GM12878 (cell line): ENCODE data around the gene ITGA5. TPM values are rescaled to one million over a fixed set of nuclear protein-coding genes. Genes with fewer than 3 reads are reported as not detected.

Source experiments
- ATAC-seq: fragments of 200-7000 bp; cut with Tn5 transposase; 3 replicates; pipeline ENCODE4 v1.9.1; 2020; ENCODE audit warnings: mild to moderate bottlenecking, moderate library complexity
- BruUV-seq: library from RNA; stranded (reverse); fragments of 400-500 nt; replicated peaks from 2 replicates; lab custom pipeline; 2021; lab: Mats Ljungman, UMichigan
- CTCF ChIA-PET: fragments of 300-600 bp; sonication (Branson Sonifier 250); formaldehyde crosslinking; extraction: SDS; loops from one replicate; lab custom pipeline; 2021; ENCODE audit warnings: inconsistent platforms; lab: Yijun Ruan, JAX
- POLR2A ChIA-PET: fragments of 350-600 bp; formaldehyde crosslinking; extraction: SDS; loops from one replicate; lab custom pipeline; 2021; ENCODE audit warnings: inconsistent platforms; lab: Charles Lee
- RAD21 ChIA-PET: fragments of 300-600 bp; sonication (Branson Sonifier 250); formaldehyde crosslinking; loops from one replicate; lab custom pipeline; 2023; ENCODE audit warnings: antibody characterized with exemption; ENCODE audit not compliant: unreplicated experiment; lab: Charles Lee
- SMC1A ChIA-PET: fragments of 300-600 bp; sonication (Branson Sonifier 250); formaldehyde crosslinking; loops from one replicate; lab custom pipeline; 2023; ENCODE audit not compliant: unreplicated experiment, uncharacterized antibody; lab: Charles Lee
- DNase-seq: peaks from one replicate; pipeline ENCODE4 v3.0.0-alpha.2; 2011; ENCODE audit warnings: low read depth, low spot score
- FAIRE-seq: peaks from 3 replicates; lab custom pipeline; 2011; peaks lifted over from hg19 to GRCh38; lab: Jason Lieb, UNC
- H2AFZ ChIP-seq: 2 replicates; pipeline ENCODE4 v1.6.0; 2011; ENCODE audit warnings: low read depth, low read length, control low read depth; ENCODE audit not compliant: control insufficient read depth
- H3K27ac ChIP-seq: 2 replicates; pipeline ENCODE4 v1.5.1; 2011; ENCODE audit warnings: control low read depth; ENCODE audit not compliant: control insufficient read depth, insufficient read depth
- H3K27me3 ChIP-seq, 2 experiments: replicated peaks in 1 of 2; 2 replicates each; pipeline versions ENCODE4 v1.6.0 to v1.6.1; 2011; ENCODE audit warnings: low read length in 1 of 2; ENCODE audit not compliant: control insufficient read depth in 2 of 2, insufficient read depth in 2 of 2
- H3K36me3 ChIP-seq, 2 experiments: 2 replicates each; pipeline ENCODE4 v1.5.1; 2011; ENCODE audit warnings: low read length in 1 of 2; ENCODE audit not compliant: control insufficient read depth in 2 of 2, insufficient read depth in 2 of 2
- H3K4me1 ChIP-seq: 2 replicates; pipeline ENCODE4 v1.6.1; 2011; ENCODE audit warnings: mild to moderate bottlenecking, low read length, moderate library complexity, mixed read lengths; ENCODE audit not compliant: control insufficient read depth, insufficient read depth
- H3K4me2 ChIP-seq: 2 replicates; pipeline ENCODE4 v1.6.0; 2011; ENCODE audit warnings: control low read depth; ENCODE audit not compliant: control insufficient read depth, insufficient read depth
- H3K4me3 ChIP-seq: fragments of 200-600 bp; sonication (generic); 2 replicates; pipeline ENCODE4 v1.5.1; 2016
- H3K79me2 ChIP-seq: 2 replicates; pipeline ENCODE4 v1.6.0; 2011; ENCODE audit warnings: low read length; ENCODE audit not compliant: control insufficient read depth, insufficient read depth
- H3K9ac ChIP-seq: 2 replicates; pipeline ENCODE4 v1.8.0; 2011; ENCODE audit warnings: low read length, control low read depth, mixed read lengths; ENCODE audit not compliant: control insufficient read depth, insufficient read depth
- H3K9me3 ChIP-seq: replicated peaks from 3 replicates; pipeline ENCODE4 v1.5.1; 2011; ENCODE audit warnings: mild to moderate bottlenecking, low read length; ENCODE audit not compliant: control insufficient read depth, insufficient read depth
- H4K20me1 ChIP-seq: 2 replicates; pipeline ENCODE4 v1.6.0; 2011; ENCODE audit not compliant: control insufficient read depth, insufficient read depth
- ATF7 ChIP-seq: fragments of 450-650 bp; IDR thresholded peaks from 2 replicates; pipeline ENCODE4 v1.6.1; 2016; ENCODE audit warnings: low read depth, mild to moderate bottlenecking
- BRCA1 ChIP-seq: IDR thresholded peaks from 2 replicates; pipeline ENCODE4 v1.6.1; 2011; ENCODE audit warnings: low read depth, low read length, improper control_type of control experiment
- CREM ChIP-seq: IDR thresholded peaks from 2 replicates; pipeline ENCODE4 v1.6.1; 2014; ENCODE audit warnings: antibody characterized with exemption, low read depth
- EZH2 ChIP-seq: IDR thresholded peaks from 2 replicates; pipeline ENCODE4 v1.6.1; 2012; ENCODE audit warnings: low read depth, mild to moderate bottlenecking, control low read depth, inconsistent platforms, low read length, borderline replicate concordance; ENCODE audit not compliant: control insufficient read depth
- IKZF2 ChIP-seq, 2 experiments: fragments of 450-650 bp; IDR thresholded peaks; 2 replicates each; pipeline ENCODE4 v1.6.1; 2017; ENCODE audit warnings: mild to moderate bottlenecking in 2 of 2, moderate library complexity in 2 of 2
- MXI1 ChIP-seq: fragments of 150-350 bp; IDR thresholded peaks from 2 replicates; pipeline ENCODE4 v1.6.1; 2011; ENCODE audit warnings: low read depth, mild to moderate bottlenecking, inconsistent platforms, low read length, improper control_type of control experiment
- NFYB ChIP-seq: IDR thresholded peaks from 2 replicates; pipeline ENCODE4 v1.6.1; 2011; ENCODE audit warnings: low read depth, mild to moderate bottlenecking, low read length, improper control_type of control experiment, moderate library complexity; ENCODE audit not compliant: insufficient read depth
- NRF1 ChIP-seq: conservative IDR thresholded peaks from 2 replicates; pipeline ENCODE4 v1.6.1; 2011; ENCODE audit warnings: mild to moderate bottlenecking, low read depth, low read length, improper control_type of control experiment
- POU2F2 ChIP-seq: IDR thresholded peaks from 3 replicates; pipeline ENCODE4 v1.6.1; 2011; ENCODE audit warnings: low read depth, mild to moderate bottlenecking, low read length, borderline replicate concordance
- RAD21 ChIP-seq: IDR thresholded peaks from 2 replicates; pipeline ENCODE4 v1.6.1; 2011; ENCODE audit warnings: mild to moderate bottlenecking, low read depth, low read length, moderate library complexity; ENCODE audit not compliant: insufficient read depth
- RCOR1 ChIP-seq: conservative IDR thresholded peaks from 2 replicates; pipeline ENCODE4 v1.6.1; 2012; ENCODE audit warnings: low read depth, low read length, improper control_type of control experiment
- RELA ChIP-seq: fragments of 450-650 bp; IDR thresholded peaks from 2 replicates; pipeline ENCODE4 v1.8.0; 2014; ENCODE audit warnings: borderline replicate concordance; ENCODE audit not compliant: partially characterized antibody
- SMC3 ChIP-seq: IDR thresholded peaks from 2 replicates; pipeline ENCODE4 v1.6.1; 2011; ENCODE audit warnings: low read length, improper control_type of control experiment, borderline replicate concordance
- SREBF1 ChIP-seq: IDR thresholded peaks from 2 replicates; pipeline ENCODE4 v1.6.1; 2012; ENCODE audit warnings: mild to moderate bottlenecking, low read length
- in situ Hi-C: fragments of 300-500 bp; cut with MboI; formaldehyde crosslinking; loops from 9 replicates; pipeline ENCODE4 v1.14.3; 2018; ENCODE audit warnings: mixed read lengths
- intact Hi-C: fragments of 100-400 bp; cut with micrococcal nuclease; formaldehyde crosslinking; loops from one replicate; pipeline ENCODE4 v1.14.2; 2022; ENCODE audit not compliant: unreplicated experiment
- polyA plus RNA-seq, 11 experiments: library from polyadenylated mRNA; depleted of rRNA in 4 of 11; unstranded in 6 of 11; stranded (reverse) in 5 of 11; fragments of >200 nt; fragmentation: Nextera tagmentation in 4 of 11; fragmentation: Illumina TruSeq in 1 of 11; extraction: Ambion mirVana in 4 of 11; extraction: Trizol in 1 of 11; gene quantifications; 1 replicate in 1 of 11; 2 replicates in 10 of 11; pipeline versions ENCODE4 v1.2.1 to v1.2.3, GENCODE V29; 2011 to 2016; ENCODE audit warnings: inconsistent platforms in 2 of 11, missing spikeins in 2 of 11, low read depth in 1 of 11
- total RNA-seq, 4 experiments: library from RNA; depleted of rRNA in 3 of 4; stranded (reverse); fragments of >200 nt in 3 of 4; fragmentation: Illumina TruSeq in 1 of 4; extraction: Trizol in 1 of 4; gene quantifications; 2 replicates each; pipeline versions ENCODE4 v1.2.1 to v1.2.3, GENCODE V29; 2013 to 2021
- TF ChIP-seq, protein P1 (sequence below): fragments of 450-650 bp; IDR thresholded peaks from 2 replicates; pipeline ENCODE4 v1.6.1; 2017; ENCODE audit warnings: mild to moderate bottlenecking, moderate library complexity
- TF ChIP-seq, protein P2 (sequence below): fragments of 450-650 bp; conservative IDR thresholded peaks from 2 replicates; pipeline ENCODE4 v1.6.1; 2017; ENCODE audit warnings: mild to moderate bottlenecking, moderate library complexity

ITGA5 gene
- total and polyA plus RNA-seq, 10 of the 15 experiments (the other 5 are each of a cell fraction or from before 2014, with no cell fraction given): 0.15 to 22.5 (median 0.61) TPM

DNA sequence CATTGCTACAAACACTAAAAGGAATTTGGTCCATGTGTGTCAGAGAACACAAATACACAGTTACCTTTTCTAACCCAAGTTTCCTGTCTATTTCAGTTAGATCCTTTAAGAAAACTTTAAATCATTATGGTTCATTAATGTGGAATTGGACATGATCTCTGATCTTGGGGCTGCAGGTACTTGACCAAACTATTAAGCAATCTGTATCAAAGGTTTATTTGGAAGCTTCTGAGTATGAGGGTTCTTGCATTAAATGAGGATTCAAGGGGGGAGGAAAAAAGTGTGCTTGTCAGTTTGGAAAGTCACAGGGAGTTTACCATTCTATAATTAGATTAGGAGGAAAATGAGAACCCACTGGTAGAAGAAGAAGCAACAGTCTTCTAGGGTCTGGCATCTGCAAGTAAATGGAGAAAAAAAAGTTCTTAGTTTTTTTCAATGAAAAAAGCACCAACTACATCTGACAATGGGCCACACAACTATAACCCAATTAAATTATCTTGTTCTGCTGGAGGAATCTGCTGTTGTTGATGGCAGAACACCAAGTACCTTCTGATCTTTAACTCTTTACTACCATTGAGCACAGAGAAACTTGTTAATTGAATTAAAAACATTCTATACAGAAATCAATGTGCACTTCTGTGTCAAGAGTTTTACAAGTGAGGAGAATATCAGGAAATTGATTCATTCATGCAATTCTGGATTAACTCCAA, 36.8 kb upstream of the ITGA5 start:
- ChIA-PET CTCF (interaction anchor here (1.0 to 33.3 kb wide), 3 partner anchors 12 to 57 kb away, joined by 3 to 1071 read pairs (median 3); no protein-coding TSS in a partner anchor), SMC1A (interaction anchor here (1.1 kb wide), 2 partner anchors 10 to 39 kb away, joined by 3 to 4 read pairs; no protein-coding TSS in a partner anchor), RAD21 (interaction anchor here (1.2 kb wide), 1 partner anchor 11 kb away, joined by 3 read pairs; no protein-coding TSS in a partner anchor), POLR2A (no interaction called here)
- Histone ChIP-seq H3K9me3 (no peaks in the 10 kb centered on the region), H3K4me2 (no peak overlapping the region), H3K4me3 (no peak overlapping the region), H2AFZ (no peak overlapping the region), H3K27ac (no peak overlapping the region), H3K79me2 (no peaks in the 10 kb centered on the region), H3K36me3 (no peaks in the 10 kb centered on the region; a peak in 1 of 4 replicates), H3K4me1 (no peaks in the 10 kb centered on the region), H3K27me3 (peaks cover 0 to 3% of the 10 kb centered on the region in 2 experiments; a peak in 2 of 4 replicates), H4K20me1 (no peaks in the 10 kb centered on the region), H3K9ac (no peak overlapping the region)
- DNase-seq (no peak), FAIRE-seq (no peak), ATAC-seq (no peak)
- intact Hi-C loops: no loop called here
- BruUV-seq: no TSS peak
- in situ Hi-C loops: no loop called here
- TF ChIP-seq CREM (no peak), MXI1 (no peak), RAD21 (no peak), POU2F2 (no peak), BRCA1 (no peak), NRF1 (no peak), SREBF1 (no peak), NFYB (no peak), RELA (no peak), SMC3 (no peak), ATF7 (no peak), RCOR1 (no peak), IKZF2 (IDR thresholded peaks at IDR 0.05) (no peak), EZH2 (no peak)
- TF ChIP-seq, protein P1, sequence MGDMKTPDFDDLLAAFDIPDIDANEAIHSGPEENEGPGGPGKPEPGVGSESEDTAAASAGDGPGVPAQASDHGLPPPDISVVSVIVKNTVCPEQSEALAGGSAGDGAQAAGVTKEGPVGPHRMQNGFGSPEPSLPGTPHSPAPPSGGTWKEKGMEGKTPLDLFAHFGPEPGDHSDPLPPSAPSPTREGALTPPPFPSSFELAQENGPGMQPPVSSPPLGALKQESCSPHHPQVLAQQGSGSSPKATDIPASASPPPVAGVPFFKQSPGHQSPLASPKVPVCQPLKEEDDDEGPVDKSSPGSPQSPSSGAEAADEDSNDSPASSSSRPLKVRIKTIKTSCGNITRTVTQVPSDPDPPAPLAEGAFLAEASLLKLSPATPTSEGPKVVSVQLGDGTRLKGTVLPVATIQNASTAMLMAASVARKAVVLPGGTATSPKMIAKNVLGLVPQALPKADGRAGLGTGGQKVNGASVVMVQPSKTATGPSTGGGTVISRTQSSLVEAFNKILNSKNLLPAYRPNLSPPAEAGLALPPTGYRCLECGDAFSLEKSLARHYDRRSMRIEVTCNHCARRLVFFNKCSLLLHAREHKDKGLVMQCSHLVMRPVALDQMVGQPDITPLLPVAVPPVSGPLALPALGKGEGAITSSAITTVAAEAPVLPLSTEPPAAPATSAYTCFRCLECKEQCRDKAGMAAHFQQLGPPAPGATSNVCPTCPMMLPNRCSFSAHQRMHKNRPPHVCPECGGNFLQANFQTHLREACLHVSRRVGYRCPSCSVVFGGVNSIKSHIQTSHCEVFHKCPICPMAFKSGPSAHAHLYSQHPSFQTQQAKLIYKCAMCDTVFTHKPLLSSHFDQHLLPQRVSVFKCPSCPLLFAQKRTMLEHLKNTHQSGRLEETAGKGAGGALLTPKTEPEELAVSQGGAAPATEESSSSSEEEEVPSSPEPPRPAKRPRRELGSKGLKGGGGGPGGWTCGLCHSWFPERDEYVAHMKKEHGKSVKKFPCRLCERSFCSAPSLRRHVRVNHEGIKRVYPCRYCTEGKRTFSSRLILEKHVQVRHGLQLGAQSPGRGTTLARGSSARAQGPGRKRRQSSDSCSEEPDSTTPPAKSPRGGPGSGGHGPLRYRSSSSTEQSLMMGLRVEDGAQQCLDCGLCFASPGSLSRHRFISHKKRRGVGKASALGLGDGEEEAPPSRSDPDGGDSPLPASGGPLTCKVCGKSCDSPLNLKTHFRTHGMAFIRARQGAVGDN: no peak
- TF ChIP-seq, protein P2, sequence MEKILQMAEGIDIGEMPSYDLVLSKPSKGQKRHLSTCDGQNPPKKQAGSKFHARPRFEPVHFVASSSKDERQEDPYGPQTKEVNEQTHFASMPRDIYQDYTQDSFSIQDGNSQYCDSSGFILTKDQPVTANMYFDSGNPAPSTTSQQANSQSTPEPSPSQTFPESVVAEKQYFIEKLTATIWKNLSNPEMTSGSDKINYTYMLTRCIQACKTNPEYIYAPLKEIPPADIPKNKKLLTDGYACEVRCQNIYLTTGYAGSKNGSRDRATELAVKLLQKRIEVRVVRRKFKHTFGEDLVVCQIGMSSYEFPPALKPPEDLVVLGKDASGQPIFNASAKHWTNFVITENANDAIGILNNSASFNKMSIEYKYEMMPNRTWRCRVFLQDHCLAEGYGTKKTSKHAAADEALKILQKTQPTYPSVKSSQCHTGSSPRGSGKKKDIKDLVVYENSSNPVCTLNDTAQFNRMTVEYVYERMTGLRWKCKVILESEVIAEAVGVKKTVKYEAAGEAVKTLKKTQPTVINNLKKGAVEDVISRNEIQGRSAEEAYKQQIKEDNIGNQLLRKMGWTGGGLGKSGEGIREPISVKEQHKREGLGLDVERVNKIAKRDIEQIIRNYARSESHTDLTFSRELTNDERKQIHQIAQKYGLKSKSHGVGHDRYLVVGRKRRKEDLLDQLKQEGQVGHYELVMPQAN: no peak
